BJ (cell line): ENCODE measurements around the gene BID. TPM values are rescaled to one million over a fixed set of nuclear protein-coding genes. Genes with fewer than 3 reads are reported as not detected.

Experiments used
- CTCF ChIA-PET: fragments of 350-600 bp; formaldehyde crosslinking; extraction: SDS; loops from one replicate; lab custom pipeline; 2021; ENCODE audit warnings: antibody characterized with exemption, inconsistent platforms; lab: Yijun Ruan, JAX
- POLR2A ChIA-PET: fragments of 300-600 bp; sonication (Branson Sonifier 250); formaldehyde crosslinking; extraction: SDS; loops from one replicate; lab custom pipeline; 2021; ENCODE audit warnings: antibody characterized with exemption; lab: Charles Lee
- DNase-seq: peaks from one replicate; pipeline ENCODE4 v3.0.0-alpha.2; 2011; ENCODE audit warnings: low read depth
- H3K27me3 ChIP-seq: 2 replicates; pipeline ENCODE4 v1.6.0; 2011; ENCODE audit warnings: low read length; ENCODE audit not compliant: control insufficient read depth, insufficient read depth
- H3K36me3 ChIP-seq: 2 replicates; pipeline ENCODE4 v1.5.1; 2011; ENCODE audit warnings: low read length; ENCODE audit not compliant: control insufficient read depth, insufficient read depth
- H3K4me3 ChIP-seq: 2 replicates; pipeline ENCODE4 v1.5.1; 2011; ENCODE audit warnings: low read depth, mild to moderate bottlenecking, control low read depth, low read length
- polyA plus RNA-seq: library from polyadenylated mRNA; depleted of rRNA; stranded (reverse); fragments of >200 nt; gene quantifications from 2 replicates; pipeline ENCODE4 v1.2.3, GENCODE V29; 2011
- TF ChIP-seq, protein P1 (sequence below): IDR thresholded peaks from 2 replicates; pipeline ENCODE4 v1.5.1; 2011; ENCODE audit warnings: low read depth, mild to moderate bottlenecking, control low read depth, inconsistent platforms, low read length, moderate library complexity; ENCODE audit not compliant: insufficient read depth

The BID gene
- polyA plus RNA-seq, 1 experiment, result 96.4 TPM

DNA sequence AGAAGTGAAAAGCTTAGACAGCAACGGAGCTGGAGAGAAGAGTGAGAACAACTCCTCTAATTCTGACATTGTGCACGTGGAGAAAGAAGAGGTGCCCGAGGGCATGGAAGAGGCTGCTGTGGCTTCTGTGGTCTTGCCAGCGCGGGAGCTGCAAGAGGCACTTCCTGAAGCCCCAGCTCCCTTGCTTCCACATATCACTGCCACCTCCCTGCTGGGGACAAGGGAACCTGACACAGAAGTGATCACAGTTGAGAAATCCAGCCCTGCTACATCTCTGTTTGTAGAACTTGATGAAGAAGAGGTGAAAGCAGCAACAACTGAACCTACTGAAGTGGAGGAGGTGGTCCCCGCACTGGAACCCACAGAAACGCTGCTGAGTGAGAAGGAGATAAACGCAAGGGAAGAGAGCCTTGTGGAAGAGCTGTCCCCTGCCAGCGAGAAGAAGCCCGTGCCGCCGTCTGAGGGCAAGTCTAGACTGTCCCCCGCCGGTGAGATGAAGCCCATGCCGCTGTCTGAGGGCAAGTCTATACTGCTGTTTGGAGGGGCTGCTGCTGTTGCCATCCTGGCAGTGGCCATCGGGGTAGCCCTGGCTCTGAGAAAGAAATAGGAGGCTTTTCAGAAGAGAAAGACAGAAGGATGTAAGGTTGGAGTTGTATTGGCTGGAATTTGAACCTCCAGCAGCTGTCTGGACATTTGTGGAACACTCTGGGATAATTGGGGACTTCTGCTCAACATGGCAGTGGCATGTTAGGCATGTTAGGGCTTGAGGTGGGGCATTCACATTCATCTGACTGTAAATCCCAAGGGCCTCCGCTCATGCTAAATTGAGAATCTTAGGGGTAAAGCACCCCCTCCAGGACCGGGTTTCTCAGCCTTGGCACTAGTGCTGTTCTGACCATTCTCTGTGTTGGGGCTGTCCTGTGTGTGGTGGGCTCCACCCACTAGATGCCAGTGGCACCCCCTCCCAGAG lies 47.1 kb downstream of the BID start:
- no peak for DNase-seq
- ChIA-PET CTCF (interaction anchor here (0.7 to 2.2 kb wide), 2 partner anchors 15 to 168 kb away, joined by 3 to 7 read pairs; no protein-coding TSS in a partner anchor), POLR2A (no interaction called here)
- no peak overlapping the region for H3K4me3 ChIP-seq
- no peaks in the 10 kb centered on the region for H3K27me3 ChIP-seq
- peaks cover 10% of the 10 kb centered on the region for H3K36me3 ChIP-seq
- TF ChIP-seq, protein P1, sequence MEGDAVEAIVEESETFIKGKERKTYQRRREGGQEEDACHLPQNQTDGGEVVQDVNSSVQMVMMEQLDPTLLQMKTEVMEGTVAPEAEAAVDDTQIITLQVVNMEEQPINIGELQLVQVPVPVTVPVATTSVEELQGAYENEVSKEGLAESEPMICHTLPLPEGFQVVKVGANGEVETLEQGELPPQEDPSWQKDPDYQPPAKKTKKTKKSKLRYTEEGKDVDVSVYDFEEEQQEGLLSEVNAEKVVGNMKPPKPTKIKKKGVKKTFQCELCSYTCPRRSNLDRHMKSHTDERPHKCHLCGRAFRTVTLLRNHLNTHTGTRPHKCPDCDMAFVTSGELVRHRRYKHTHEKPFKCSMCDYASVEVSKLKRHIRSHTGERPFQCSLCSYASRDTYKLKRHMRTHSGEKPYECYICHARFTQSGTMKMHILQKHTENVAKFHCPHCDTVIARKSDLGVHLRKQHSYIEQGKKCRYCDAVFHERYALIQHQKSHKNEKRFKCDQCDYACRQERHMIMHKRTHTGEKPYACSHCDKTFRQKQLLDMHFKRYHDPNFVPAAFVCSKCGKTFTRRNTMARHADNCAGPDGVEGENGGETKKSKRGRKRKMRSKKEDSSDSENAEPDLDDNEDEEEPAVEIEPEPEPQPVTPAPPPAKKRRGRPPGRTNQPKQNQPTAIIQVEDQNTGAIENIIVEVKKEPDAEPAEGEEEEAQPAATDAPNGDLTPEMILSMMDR, result no peak

DNA sequence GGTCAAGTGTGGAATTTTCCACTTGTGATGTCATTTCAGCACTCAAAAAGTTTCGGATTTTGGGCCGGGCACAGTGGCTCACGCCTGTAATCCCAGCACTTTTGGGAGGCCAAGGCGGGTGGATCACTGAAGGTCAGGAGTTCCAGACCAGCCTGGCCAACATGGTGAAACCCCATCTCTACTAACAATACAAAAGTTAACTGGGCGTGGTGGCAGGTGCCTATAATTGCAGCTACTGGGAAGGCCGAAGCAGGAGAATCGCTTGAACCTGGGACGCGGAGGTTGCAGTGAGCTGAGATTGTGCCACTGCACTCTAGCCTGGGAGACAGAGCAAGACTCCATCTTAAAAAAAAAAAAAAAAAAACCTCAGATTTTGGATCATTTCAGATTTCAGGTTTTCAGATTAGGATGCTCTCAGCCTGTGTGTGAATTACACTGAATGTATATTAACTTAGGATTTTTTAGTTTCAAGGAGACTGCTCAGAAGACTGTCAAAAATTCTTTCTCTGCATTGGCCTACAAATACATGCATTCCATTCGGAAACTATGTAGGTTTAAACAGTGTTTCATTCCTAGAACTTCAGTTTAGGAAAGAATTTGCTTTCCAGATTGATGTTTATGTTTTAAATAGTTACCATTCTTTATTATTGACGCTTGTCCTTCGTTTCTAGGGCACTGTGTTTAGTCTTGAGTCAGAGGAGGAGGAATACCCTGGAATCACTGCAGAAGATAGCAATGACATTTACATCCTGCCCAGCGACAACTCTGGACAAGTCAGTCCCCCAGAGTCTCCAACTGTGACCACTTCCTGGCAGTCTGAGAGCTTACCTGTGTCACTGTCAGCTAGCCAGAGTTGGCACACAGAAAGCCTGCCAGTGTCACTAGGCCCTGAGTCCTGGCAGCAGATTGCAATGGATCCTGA lies 48.0 kb downstream of the BID start:
- ChIA-PET CTCF (interaction anchor here (0.7 to 2.2 kb wide), 2 partner anchors 16 to 167 kb away, joined by 3 to 7 read pairs; no protein-coding TSS in a partner anchor), POLR2A (no interaction called here)
- H3K4me3 ChIP-seq, result no peak overlapping the region
- H3K36me3 ChIP-seq, result peaks cover 10% of the 10 kb centered on the region
- TF ChIP-seq, protein P1, result no peak
- no peaks in the 10 kb centered on the region for H3K27me3 ChIP-seq
- no peak for DNase-seq

DNA sequence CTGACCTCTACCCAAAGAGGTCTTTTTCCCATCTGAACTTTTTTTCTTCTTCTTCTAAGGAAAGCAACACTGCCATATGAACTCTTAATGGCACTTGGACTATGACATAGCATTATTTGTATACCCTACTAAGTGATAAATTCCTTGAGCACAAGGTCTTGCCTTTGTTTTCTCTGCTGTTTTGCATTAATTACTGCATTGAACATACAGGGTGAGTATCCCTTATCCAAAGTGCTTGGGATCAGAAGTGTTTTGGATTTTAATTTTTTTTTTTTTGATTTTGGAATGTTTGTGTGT lies 48.8 kb downstream of the BID start:
- POLR2A ChIA-PET, result no interaction called here
- Histone ChIP-seq H3K27me3 (no peaks in the 10 kb centered on the region), H3K4me3 (no peak overlapping the region), H3K36me3 (peaks cover 10% of the 10 kb centered on the region)
- TF ChIP-seq, protein P1, result no peak
- DNase-seq, result no peak
- CTCF ChIA-PET, result no interaction called here

DNA sequence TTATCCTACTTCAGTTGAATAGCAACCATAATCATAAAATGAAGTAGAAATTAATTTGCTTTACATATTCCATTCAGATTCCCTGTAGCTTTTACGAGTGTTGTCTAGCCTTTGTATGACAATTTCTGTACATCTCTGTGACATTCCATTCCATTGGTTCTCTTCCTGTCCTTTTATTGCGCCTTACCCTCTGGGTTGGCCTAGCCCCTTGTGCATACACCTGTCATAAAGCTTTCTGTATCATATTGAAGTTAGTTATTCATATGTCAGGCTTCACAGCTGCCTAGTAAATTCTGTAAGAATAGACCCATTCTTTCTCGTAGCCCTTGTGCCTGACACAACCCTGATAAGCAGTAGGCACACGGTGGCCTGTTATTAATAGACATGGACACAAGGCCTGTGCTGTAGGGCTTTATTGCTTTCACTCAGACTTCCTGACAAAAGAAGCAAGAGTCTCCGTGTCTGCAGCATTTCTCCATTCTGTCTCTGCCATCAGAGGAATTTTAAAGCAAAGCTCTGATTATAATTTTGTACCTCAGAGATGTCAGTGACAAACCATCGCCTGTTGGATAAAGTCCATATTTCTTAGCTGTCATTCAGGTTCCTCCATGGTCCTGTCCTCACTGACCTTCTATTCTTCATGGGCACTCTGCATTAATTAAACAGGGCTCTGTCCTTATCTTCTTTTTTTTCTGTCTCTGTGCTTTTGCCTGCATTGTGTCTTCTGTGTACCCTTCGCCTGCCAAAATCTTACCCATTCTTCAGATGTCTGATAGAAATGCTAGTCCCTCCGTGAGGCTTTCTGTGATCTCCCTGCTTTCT lies 49.4 kb downstream of the BID start:
- Histone ChIP-seq H3K4me3 (no peak overlapping the region), H3K27me3 (no peaks in the 10 kb centered on the region), H3K36me3 (peaks cover 10% of the 10 kb centered on the region)
- TF ChIP-seq, protein P1, result no peak
- POLR2A ChIA-PET, result no interaction called here
- no peak for DNase-seq
- CTCF ChIA-PET, result interaction anchor here (0.6 to 0.8 kb wide), 2 partner anchors 12 to 20 kb away, joined by 3 to 4 read pairs; no protein-coding TSS in a partner anchor
